Smooth muscle cell of the umbilical artery (primary cell): ENCODE results near the gene OR1C1. TPM values are rescaled to one million over a fixed set of nuclear protein-coding genes. Genes with fewer than 3 reads are reported as not detected.

Experiments
- total RNA-seq: library from RNA; depleted of rRNA; stranded (reverse); fragments of >200 nt; gene quantifications from 2 replicates; pipeline ENCODE4 v1.2.3, GENCODE V29; 2014

The OR1C1 gene
- total RNA-seq: not detected in 2 replicates

GRCh38 chr1:247760456-247760855 lies at the start of gene OR1C1:
OR1C1 (minus strand) TSS chr1:247760556; CDS start chr1:247758406, 2,150 bp downstream.

GRCh38 chr1:247748041-247748440 lies 12.3 kb downstream of the OR1C1 start, which contains the start of gene OR14A2:
OR14A2 (minus strand) TSS chr1:247748141.

GRCh38 chr1:247738315-247738714 lies 22.0 kb downstream of the OR1C1 start, which contains the start of gene OR14K1:
OR14K1 (plus strand) TSS chr1:247738615; CDS start chr1:247738615, 0 bp downstream.

DNA sequence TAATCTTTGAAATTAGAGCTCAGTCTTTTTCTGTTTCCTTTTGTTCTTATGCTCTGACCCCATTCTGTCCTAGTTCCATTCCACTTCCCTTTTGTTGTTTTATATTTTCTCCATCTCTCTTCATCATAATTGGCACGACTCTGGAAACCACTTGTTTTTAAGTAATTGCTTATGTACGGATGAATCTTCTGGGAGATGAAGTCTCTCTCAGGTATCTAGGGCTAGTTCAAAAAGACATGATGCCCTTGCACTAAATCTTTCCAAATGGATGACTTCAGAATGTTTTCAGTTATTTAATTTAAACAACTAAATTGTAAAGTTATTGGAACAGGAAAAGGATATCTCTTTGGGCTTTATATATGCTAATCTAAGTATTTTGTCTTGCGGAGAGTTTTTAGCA lies 43.8 kb downstream of the OR1C1 start, which contains the start of gene OR6F1:
OR6F1 (minus strand) TSS at position 101 of the 400 bp plus-strand sequence. CDS start 3,891 bp downstream, outside the sequence.

Other genes starting within 250 kb of the OR1C1 start
- under 0.01 TPM in 1 of 2 replicates, not detected in the other for gene OR2C3, start 224.1 kb downstream of the OR1C1 start, total RNA-seq
- not detected in 2 replicates for gene GCSAML, start 211.4 kb downstream of the OR1C1 start, total RNA-seq
- gene OR2G2, start 172.2 kb downstream of the OR1C1 start, total RNA-seq: not detected in 2 replicates
- gene OR2G3, start 155.0 kb downstream of the OR1C1 start, total RNA-seq: not detected in 2 replicates
- gene OR13G1, start 80.8 kb downstream of the OR1C1 start, total RNA-seq: not detected in 2 replicates
- not detected in 2 replicates for gene OR6F1, start 43.9 kb downstream of the OR1C1 start, total RNA-seq
- not detected in 2 replicates for gene OR14K1, start 21.9 kb downstream of the OR1C1 start, total RNA-seq
- gene OR14A2, start 12.4 kb downstream of the OR1C1 start, total RNA-seq: not detected in 2 replicates
- gene OR14A16, start 63.6 kb upstream of the OR1C1 start, total RNA-seq: not detected in 2 replicates
- not detected in 2 replicates for gene OR11L1, start 81.3 kb upstream of the OR1C1 start, total RNA-seq
- gene TRIM58, start 96.6 kb upstream of the OR1C1 start, total RNA-seq: 0.05 TPM in 1 of 2 replicates, not detected in the other
- gene OR2W3, start 135.0 kb upstream of the OR1C1 start, total RNA-seq: not detected in 2 replicates
- not detected in 2 replicates for gene OR2T8, start 159.7 kb upstream of the OR1C1 start, total RNA-seq
- not detected in 2 replicates for gene OR2AJ1, start 164.3 kb upstream of the OR1C1 start, total RNA-seq
- gene OR2L8, start 188.3 kb upstream of the OR1C1 start, total RNA-seq: not detected in 2 replicates
- not detected in 2 replicates for gene OR2AK2, start 204.7 kb upstream of the OR1C1 start, total RNA-seq